Endometrial microvascular endothelial cells (primary cell): ENCODE measurements around the gene SPANXB1. TPM values are rescaled to one million over a fixed set of nuclear protein-coding genes. Genes with fewer than 3 reads are reported as not detected.
"Not testable (repeated sequence)": the region's sequence is repeated elsewhere in the genome, so short reads cannot be mapped to it uniquely, and the experiment has no call there.

Experiments used
- in situ Hi-C: cut with HindIII; loops from 2 replicates; pipeline ENCODE4 v1.10.0; 2017; ENCODE audit warnings: low sequenced_read_pairs, low pct_unique_long_range_greater_than_20kb; ENCODE audit errors: inconsistent ontology term
- total RNA-seq: library from RNA; depleted of rRNA; stranded (reverse); fragments of >200 nt; gene quantifications from one replicate; pipeline ENCODE4 v1.2.3, GENCODE V29; 2015; ENCODE audit errors: inconsistent ontology term

The SPANXB1 gene, protein sequence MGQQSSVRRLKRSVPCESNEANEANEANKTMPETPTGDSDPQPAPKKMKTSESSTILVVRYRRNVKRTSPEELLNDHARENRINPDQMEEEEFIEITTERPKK
- total RNA-seq: not detected

DNA sequence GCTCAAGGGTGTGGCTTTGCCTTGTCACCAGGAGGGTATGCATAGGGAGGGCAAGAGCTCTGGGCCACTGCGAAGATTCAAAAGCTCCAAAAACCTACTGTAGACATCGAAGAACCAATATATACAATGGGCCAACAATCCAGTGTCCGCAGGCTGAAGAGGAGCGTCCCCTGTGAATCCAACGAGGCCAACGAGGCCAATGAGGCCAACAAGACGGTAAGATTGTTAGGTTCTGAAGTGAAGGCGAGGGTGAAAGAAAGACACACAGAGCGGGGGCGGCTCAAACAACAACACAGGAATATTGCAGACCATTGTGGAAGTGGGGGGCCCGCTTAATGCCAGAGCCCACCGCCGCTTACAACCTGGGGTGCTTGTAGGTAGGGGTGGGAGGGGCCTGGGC, at the start of gene SPANXB1:
SPANXB1 (plus strand) TSS at position 27 of the 400 bp plus-strand sequence; CDS start at position 127, 100 bp downstream.
- in situ Hi-C loops: not testable (repeated sequence)

DNA sequence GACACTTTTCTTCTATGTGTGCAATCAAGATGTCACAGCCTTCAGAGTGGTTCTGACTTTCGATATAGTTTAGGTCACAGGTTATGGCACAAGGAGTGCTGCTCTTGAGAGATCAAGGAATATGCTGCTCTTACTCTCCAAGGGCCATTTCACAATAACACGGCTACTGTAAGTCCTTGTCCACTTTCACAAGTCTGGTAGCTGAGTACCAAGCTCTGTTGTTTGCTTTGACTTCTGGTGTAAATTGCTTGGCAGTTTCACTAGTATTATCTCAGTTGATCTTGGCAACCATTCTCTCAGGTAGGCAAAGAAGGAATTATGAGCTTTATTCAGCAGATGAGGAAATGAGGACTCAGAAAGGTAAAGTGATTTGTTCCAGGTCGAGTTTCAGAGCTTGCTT, 35.4 kb upstream of the SPANXB1 start:
- in situ Hi-C loops: no loop called here

DNA sequence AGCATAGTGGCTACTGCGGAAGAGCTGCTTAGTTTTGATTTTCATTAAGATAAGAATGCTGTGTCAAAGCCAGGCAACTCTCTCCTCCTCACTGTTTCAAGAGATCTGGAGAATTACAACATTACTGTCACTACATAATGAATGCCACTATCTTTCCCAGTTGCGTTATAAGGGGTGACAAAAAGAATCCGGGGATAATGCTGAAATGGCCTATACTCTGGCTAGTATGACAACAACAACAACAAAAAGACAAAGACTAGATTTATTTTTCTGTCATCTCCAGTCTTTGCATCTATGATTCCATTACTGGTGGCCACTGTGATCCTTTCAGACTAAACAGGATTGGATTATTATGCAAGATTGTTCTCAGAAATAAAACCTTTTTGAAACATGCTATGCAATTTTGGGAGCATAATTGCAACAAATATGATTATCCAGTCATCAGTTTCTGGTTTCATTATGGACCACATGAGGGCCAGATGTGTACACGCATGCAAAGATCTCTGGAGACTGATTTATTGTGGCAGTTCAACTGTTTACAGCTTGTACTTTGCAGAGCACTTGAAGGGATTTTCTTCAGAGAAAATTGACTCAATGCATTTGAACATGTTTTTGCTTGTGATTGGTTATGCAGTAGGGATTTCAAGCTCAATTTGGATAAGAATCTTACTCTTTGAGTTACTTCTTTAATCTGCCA, 31.1 kb upstream of the SPANXB1 start:
- in situ Hi-C loops: no loop called here

DNA sequence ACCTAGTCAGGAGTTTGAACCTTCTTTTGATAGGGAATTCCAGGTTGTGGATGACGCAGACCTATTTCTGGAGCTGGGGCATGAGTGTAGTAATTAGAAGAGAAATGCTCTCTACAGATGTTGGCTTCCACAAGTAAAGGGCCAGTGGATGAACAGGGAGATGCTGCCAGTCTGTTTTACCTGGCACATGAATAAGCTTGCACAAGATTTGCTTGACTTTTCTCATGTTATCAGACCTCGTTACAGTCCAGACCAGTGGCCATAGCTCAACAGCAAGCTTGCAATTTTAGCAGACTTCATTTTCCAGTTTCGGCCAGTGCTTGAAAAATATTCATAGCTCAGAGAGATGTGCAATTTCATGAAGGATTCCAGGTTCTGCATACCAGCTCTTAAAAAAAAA, 26.9 kb upstream of the SPANXB1 start:
- in situ Hi-C loops: no loop called here

DNA sequence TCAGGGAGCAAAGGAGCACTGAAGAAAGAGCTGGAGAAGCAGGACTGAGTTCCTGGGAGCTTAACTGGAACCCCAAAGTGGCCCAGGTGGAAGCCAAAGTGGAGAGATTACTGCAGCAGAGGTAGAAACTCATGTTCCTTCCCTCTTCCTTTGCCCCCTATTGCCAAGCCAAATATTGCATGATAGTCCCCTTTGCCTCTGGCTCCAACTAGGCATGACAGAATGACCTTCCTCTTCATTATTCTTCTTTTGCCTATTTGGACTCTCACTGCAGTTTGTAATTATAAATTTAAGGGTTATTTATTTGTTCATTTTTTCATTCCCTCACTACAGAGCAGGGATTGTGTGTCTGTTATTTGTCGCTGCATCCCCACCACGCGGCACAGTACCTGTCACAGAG, 22.1 kb upstream of the SPANXB1 start:
- in situ Hi-C loops: no loop called here

DNA sequence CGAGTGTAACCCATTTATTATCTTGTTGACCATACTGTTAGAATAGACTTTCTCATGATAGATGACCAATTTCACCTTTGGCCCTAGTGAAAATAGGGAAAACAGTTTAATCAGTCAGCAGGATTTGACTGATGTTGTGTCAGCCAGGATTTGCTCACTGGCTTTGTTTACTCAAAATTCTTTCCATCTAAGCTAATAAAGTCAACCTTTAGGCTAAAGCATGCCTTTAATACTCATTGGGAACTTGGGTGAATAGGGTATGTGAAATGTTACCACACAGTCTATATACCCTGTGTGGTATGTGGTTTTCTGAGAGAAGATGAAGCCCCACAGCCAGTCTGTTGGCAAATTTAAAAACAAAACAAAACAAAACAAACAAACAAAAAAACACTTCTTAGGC, 18.7 kb upstream of the SPANXB1 start:
- in situ Hi-C loops: no loop called here

DNA sequence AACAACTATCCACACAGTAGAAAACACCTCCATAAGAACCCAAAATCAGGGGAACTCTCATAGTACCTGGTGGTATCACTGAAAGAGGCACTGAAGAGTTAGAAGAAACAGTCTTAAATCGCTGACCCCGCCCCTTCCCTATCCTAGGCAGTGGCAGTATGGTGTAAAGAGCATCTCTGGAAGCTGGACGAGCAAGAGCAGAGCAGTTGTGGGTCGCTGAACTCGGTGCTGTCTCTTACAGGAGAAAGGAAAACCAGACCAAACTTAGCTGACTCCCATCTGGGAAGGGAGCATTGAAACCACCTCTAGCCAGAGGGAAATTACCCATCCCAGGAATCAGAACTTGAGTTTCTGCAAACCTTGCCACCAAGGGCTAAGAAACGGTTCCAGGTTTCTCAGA, 2.8 kb downstream of the SPANXB1 start:
- in situ Hi-C loops: not testable (repeated sequence)

DNA sequence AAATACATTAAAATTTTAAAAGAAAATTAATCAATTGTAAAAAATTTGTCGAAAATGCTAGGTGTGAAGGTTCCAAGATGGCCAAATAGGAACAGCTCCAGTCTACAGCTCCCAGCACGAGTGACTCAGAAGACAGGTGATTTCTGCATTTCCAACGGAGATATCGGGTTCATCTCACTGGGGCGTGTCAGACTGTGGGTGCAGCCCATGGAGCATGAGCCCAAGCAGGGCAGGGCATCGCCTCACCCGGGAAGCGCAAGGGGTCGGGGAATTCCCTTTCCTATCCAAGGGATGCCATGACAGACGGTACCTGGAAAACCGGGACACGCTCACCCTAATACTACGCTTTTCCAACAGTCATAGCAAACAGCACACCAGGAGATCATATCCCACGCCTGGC, 41.9 kb downstream of the SPANXB1 start:
- in situ Hi-C loops: not testable (repeated sequence)

DNA sequence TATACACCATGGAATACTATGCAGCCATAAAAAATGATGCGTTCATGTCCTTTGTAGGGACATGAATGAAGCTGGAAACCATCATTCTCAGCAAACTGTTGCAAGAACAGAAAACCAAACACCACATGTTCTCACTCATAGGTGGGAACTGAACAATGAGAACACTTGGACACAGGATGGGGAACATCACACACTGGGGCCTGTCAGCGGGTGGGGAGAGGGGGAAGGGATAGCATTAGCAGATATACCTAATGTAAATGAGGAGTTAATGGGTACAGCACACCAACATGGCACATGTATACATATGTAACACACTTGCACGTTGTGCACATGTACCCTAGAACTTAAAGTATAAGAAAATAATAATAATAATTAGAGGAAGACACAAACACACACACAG, 47.5 kb downstream of the SPANXB1 start:
- in situ Hi-C loops: not testable (repeated sequence)

DNA sequence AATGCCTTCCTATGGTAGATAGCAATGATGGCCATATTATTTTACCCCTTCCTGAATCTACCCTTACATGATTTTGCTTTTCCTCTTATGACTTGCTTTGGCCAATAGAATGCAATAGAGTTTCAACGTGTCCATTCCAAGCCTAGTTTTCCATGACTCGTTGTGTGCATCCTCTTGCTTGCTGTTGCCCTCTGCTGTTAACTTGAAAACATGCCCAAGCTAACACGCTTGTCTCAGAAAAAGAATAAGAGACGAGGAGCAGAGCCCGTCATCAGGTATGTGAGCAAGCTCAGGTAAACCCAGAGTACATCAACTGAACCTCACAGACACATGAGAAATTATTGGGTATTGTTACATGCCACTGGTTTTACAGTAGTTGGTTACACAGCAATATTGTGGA, 49.7 kb downstream of the SPANXB1 start:
- in situ Hi-C loops: not testable (repeated sequence)

Other genes with a start within 250 kb of the SPANXB1 start
- gene LDOC1, start 174.5 kb downstream of the SPANXB1 start, total RNA-seq: 12.2 TPM
- gene SPANXC, start 239.9 kb downstream of the SPANXB1 start, total RNA-seq: not detected